ENCODE measurements around the gene HDAC4.

DNA sequence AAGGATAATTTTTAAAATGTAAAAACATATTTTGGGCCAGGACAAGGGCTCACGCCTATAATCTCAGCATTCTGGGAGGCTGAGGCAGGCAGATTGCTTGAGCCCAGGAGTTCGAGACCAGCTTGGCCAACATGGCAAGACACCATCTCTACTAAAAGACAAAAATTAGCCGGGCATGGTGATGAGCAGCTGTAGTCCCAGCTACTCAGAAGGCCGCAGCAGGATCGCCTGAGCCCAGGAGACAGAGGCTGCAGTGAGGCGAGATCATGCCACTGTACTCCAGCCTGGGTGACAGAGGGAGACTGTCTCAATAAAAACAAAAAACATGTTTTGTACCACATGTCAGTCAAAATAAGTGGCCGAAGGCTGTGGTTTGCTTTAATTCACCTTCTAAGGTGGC lies 122.5 kb downstream of the HDAC4 start:
- TF ChIP-seq ZNF274 (IDR thresholded peaks at IDR 0.05; ENCODE audit: low read depth, low read length) = no peak
- no peak for TF ChIP-seq SUZ12 (IDR thresholded peaks at IDR 0.05; ENCODE audit: extremely low read depth, insufficient read depth, insufficient read length)
- no peak for TF ChIP-seq YY1 (IDR thresholded peaks at IDR 0.05; ENCODE audit: insufficient read depth, insufficient read length)
